Measurements from ENCODE around the gene TRAPPC2L.
A peak's percentile ranks its signal among the peaks of the same experiment; 100 is the strongest.

GRCh38 chr16:88815901-88816589 lies 40.9 kb upstream of the TRAPPC2L start:
- no peak for TF ChIP-seq POLR2A (IDR thresholded peaks at IDR 0.05; ENCODE audit: borderline replicate concordance, extremely low read depth, insufficient read depth, insufficient read length)
- TF ChIP-seq REST (IDR thresholded peaks at IDR 0.05; ENCODE audit: low read depth), result no peak
- TF ChIP-seq CTCF (IDR thresholded peaks at IDR 0.05 in 2 of 3, conservative IDR thresholded peaks at IDR 0.05 in 1 of 3; ENCODE audit: borderline replicate concordance in 1 of 3, insufficient read depth in 1 of 3, low read depth in 2 of 3, low read length in 2 of 3), result peak in 2 of 3 experiments; percentile 99; a peak in 4 of 6 replicates
- no peak for TF ChIP-seq RAD21 (IDR thresholded peaks at IDR 0.05; ENCODE audit: low read depth)
- TF ChIP-seq ATF3 (IDR thresholded peaks at IDR 0.05), result no peak
- TF ChIP-seq EZH2 (IDR thresholded peaks at IDR 0.05), result no peak
- TF ChIP-seq SP1 (IDR thresholded peaks at IDR 0.05; ENCODE audit: low read depth), result no peak

Measured in HCT116 (cell line).